GM12891 (cell line): ENCODE data around the gene COQ3.

ENCODE experiments used
- PAX5 ChIP-seq: IDR thresholded peaks from 2 replicates; pipeline ENCODE4 v1.6.1; 2011; ENCODE audit warnings: low read length, moderate library complexity, mild to moderate bottlenecking; ENCODE audit not compliant: insufficient read depth, severe bottlenecking
- POLR2A ChIP-seq: IDR thresholded peaks from 2 replicates; pipeline ENCODE4 v1.6.1; 2011; ENCODE audit warnings: low read depth, low read length, control low read depth
- POLR2AphosphoS5 ChIP-seq: IDR thresholded peaks from 2 replicates; pipeline ENCODE4 v1.6.1; 2011; ENCODE audit warnings: low read depth, low read length, control low read depth
- TAF1 ChIP-seq: IDR thresholded peaks from 2 replicates; pipeline ENCODE4 v1.6.1; 2011; ENCODE audit warnings: low read depth, low read length, control low read depth

DNA sequence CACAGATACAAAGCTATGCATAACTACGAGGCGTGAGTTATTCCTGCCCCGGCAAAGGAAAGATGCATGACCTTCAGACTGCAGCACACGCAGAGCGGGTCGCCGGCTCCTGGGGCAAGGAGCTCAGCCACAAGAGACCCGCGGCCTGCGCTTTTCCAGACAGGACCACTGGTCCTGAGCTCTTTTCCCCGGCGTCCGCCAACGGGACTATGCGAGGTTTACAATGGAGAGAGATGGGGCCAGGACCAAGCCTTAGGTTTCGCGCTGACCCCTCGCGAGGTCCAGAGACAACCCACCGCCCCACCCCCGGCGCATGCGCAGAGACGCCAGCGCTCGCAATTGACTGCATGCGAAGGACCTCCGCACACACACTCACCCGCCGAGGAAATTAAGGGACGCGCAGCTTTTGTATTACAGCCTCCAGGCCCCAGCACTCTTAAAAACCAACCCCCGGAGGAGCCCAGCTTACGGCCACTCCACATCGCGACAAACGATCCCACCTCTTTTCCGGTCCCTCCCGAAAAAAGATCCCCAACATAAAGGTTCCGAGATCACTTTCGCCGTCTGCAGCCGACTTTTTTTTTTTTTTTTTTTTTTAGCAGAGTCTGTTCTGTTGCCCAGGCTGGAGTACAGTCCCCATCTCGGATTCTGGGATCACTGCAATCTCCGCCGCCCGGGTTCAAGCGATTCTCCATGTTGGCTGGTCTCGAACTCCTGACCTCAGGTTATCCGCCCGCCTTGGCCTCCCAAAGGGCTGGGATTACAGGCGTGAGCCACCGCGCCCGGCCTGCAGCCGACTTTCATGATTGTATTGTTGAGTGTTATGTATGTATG, at the start of gene COQ3:
- TF ChIP-seq POLR2AphosphoS5 (peak; percentile 73; the same call in 1 of the 2 replicates), POLR2A (peak; percentile 72), TAF1 (peak; percentile 74), PAX5 (no peak)
